ENCODE measurements around the gene MAPK1.
"Not testable (repeated sequence)": the region's sequence is repeated elsewhere in the genome, so short reads cannot be mapped to it uniquely, and the experiment has no call there.

Gene MAPK1

GRCh38 chr22:21754523-21754922 is 112.9 kb downstream of the MAPK1 start:
- DNase-seq (ENCODE audit: low spot score): peak; percentile 29

GRCh38 chr22:21753374-21754111 is 113.9 kb downstream of the MAPK1 start:
- DNase-seq (ENCODE audit: low spot score): no peak

GRCh38 chr22:21752276-21752675 is 115.2 kb downstream of the MAPK1 start:
- no peak for DNase-seq (ENCODE audit: low spot score)

GRCh38 chr22:21745948-21746347 is 121.5 kb downstream of the MAPK1 start:
- no peak for DNase-seq (ENCODE audit: low spot score)

- DNase-seq (ENCODE audit: low spot score): not testable (repeated sequence)
These were observed 122.5 kb downstream of the MAPK1 start for GRCh38 chr22:21744917-21745316.

- no peak for DNase-seq (ENCODE audit: low spot score)
These were observed 125.7 kb downstream of the MAPK1 start for GRCh38 chr22:21741790-21742189.

DNA sequence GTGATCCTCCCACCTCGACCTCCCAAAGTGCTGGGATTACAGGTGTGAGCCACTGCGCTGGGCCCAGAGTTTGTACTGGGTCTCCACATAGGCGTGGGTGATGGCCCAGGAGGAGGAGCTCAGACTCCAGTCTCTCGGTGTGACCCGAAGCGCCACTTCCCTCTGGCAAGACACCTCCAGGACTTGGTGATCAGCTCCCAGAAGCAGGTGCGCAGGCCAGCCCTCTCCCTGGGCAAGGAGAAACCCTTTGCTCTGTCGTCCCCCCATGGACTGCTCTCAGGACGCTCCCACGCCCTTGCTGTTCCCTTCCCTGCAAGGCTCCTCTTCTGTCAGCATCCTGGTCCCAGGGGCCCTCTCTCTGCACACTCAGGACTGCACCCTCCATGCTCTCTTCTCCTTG is 126.4 kb downstream of the MAPK1 start:
- DNase-seq (ENCODE audit: low spot score): no peak

DNA sequence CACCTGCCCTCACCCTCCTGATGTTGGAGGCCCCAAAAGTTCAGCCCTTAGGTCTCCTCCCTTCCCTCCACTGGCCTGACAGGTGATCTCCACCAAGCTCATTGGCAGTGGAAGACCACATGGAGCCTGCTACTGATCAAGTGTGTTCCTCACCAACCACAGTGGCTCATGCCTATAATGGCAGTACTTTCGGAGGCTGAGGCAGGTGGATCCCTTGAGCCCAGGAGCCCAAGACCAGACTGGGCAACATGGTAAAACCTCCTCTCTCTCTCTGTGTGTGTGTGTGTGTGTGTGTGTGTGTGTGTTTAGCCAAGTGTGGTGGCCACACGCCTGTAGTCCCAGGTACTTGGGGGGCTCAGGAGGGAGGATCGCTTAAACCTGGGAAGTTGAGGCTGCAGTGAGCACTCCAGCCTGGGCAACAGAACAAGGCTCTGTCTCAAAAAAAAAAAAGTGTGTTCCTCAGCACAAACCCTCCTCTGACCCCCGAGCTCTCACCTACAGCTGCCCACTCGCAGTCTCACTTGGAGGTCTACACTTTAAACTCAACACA is 127.5 kb downstream of the MAPK1 start:
- no peak for DNase-seq (ENCODE audit: low spot score)

DNA sequence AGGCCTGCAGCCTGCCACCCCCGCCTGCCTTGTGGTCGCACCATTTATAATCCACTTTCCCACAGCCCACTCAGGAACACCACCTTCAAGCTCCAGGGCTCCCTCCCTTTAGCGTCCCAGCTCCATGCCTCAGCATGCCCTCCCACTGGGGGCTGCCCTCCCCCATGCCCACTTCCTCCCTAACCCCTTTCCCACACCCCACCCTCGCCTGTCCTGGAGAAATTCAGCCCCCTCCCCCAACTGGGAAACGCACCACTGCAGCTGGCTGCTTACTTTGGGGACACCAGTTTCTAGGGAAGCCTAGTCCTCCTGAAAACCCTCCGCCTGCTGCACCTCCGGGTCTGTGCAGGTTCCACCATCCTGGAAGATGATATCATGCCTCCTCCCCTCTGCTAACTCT is 128.5 kb downstream of the MAPK1 start:
- DNase-seq (ENCODE audit: low spot score): no peak

- no peak for DNase-seq (ENCODE audit: low spot score)
These were observed 129.4 kb downstream of the MAPK1 start for GRCh38 chr22:21738081-21738480.

- DNase-seq (ENCODE audit: low spot score): no peak
These were observed 130.5 kb downstream of the MAPK1 start for GRCh38 chr22:21736948-21737347.

DNA sequence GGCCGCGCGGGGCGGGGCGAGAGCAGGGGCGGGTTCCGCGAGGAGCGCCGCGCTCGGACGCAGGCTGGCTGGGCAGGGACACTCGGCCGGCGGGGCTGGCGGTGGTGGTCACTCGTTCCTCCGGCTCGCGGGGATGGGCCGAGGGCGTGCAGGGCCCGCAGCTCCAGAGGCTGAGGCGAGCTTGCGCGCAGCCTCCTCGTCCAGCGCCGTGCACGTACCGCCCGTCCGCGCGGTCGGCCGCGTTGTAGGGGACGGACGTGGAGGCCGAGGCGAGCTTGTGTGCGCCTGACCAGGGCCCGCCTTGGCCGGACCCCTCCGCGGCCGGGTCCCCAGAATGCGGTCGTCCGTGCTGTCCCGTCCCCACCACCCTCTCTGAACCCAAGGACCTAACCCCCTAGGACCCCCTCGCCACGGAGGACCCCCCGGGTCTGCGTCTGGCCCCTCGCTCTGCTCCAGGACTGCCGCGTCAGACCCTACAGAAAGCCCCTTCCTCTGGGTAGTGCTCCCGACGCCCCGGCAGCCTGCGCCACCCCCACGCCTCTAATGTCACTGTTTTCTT is 131.3 kb downstream of the MAPK1 start:
- no peak for DNase-seq (ENCODE audit: low spot score)

DNA sequence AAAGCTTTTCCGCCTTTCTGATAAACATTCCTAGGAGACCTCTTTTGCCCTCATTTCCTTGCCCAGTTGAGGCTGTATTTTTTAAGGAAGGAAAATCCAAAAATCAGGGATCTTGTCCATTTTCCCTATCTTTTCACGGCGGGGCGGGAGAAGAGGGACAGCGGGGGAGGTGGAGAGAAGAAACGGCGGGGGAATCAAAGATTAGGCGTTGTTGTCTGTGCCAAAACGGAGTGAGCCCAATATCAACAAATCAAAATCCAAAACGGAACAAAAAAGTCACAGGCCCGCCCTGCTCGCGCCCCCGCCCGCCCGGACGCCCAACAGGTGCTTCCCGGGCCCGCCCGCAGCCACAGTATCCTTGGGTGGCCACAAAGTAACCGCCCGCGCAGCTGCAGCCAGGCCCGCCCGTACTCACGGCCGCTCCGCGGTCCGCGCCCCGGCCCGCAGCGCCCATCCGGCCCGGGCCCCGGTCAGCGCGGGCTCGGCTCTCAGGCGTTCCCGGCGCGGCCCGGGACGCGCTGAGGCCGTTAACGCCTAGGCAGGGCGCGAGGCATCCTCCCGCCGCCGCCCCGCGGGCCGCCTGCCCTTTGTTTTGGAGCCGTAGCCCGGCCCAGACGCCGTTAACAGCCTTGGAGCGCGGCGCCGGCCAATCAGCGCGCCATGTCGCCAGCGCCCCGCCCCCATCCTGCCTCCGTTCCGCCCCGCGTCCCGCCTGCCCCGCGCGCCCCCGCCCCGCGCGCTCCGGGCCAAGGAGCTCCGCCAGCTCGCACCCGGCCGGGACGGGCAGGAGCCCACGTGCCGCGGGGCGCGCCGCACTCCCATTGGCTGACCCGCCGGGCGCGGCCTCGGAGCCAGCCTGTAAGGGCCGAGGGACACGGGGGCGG is 132.0 kb downstream of the MAPK1 start, which contains the start of gene YPEL1:
TSS of gene YPEL1 (minus strand) at position 595 of the 884 bp plus-strand sequence. CDS start 25,050 bp downstream, outside the sequence.
- peak; percentile 100 for DNase-seq (ENCODE audit: low spot score)

GRCh38 chr22:21734540-21735199 is 132.8 kb downstream of the MAPK1 start:
- DNase-seq (ENCODE audit: low spot score): no peak

GRCh38 chr22:21731503-21731902 is 135.9 kb downstream of the MAPK1 start:
- DNase-seq (ENCODE audit: low spot score): no peak

DNA sequence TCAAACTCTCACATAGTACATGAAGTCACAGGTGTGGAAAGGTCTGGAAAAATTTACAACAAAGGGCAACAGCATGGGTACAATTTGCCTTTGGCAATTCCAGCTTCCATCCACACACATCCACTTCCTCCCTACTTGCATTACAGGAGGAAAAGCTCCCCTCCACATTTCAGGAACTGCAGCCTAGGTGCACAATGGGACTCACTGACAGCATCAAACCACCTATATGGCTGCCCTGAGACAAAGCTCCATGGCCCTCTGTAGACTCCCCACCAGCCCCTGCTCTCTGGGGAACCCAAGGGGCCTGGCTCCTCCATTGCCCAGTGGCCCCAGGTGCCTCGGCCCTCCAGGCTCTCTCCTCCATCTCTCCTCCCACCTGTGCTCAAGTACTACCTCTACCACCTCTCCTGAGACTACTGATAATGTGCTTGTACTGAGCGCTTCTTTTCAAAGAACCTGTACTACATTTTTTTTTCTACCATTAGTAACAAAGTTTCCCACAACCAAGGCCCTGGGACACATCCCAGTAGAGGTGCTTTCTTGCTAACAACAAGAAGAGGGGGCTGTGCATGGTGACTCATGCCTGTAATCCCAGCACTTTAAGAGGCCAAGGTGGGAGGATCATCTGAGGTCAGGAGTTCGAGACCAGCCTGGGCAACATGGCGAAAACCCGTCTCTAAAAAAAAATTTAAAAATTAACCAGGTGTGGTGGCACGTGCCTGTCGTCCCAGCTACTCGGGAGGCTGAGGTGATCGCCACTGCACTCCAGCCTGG is 136.7 kb downstream of the MAPK1 start:
- no peak for DNase-seq (ENCODE audit: low spot score)

DNA sequence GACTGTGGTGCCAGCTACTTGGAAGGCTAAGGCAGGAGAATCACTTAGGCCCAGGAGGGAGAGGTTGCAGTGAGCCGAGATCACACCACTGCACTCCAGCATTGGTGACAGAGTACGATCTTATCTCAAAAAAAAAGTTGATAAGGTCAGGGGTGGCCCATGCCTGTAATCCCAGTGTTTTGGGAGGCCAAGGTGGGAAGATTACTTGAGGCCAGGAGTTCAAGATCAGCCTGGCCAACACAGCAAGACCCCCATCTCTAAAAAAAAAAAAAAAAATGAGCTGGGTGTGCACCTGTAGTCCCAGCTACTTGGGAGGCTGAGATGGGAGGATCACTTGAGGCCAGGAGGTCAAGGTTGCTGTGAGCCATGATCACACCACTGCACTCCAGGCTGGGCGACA is 138.3 kb downstream of the MAPK1 start:
- not testable (repeated sequence) for DNase-seq (ENCODE audit: low spot score)

- DNase-seq (ENCODE audit: low spot score): no peak
These were observed 139.2 kb downstream of the MAPK1 start for GRCh38 chr22:21728270-21728669.

- DNase-seq (ENCODE audit: low spot score): no peak
These were observed 139.7 kb downstream of the MAPK1 start for GRCh38 chr22:21727768-21728167.

GRCh38 chr22:21727159-21727558 is 140.3 kb downstream of the MAPK1 start:
- no peak for DNase-seq (ENCODE audit: low spot score)

DNA sequence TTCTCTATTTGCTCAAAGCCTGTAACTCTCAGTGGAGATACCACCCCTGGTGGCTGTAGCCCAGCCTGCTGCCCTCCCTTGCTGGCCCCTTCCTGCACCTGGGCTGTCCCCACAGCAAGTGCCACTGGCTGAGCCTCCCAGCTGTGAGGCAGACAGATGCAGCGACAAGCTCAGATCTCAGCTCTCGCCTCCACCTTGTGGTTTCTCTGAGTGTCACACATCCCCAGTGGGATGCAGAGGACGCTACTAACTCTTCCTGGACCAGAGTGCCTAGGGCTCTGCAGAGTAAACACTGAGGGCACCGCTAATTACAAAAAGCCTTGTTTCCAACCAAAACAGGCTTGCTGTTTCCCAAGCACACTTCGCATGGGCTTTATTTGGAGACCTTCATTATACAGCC is 140.8 kb downstream of the MAPK1 start:
- no peak for DNase-seq (ENCODE audit: low spot score)

All from GM03348 (cell line).